PC-9 (cell line): ENCODE results near the gene NOS1AP. TPM values are rescaled to one million over a fixed set of nuclear protein-coding genes. Genes with fewer than 3 reads are reported as not detected.
"Not testable (repeated sequence)": the region's sequence is repeated elsewhere in the genome, so short reads cannot be mapped to it uniquely, and the experiment has no call there.

ENCODE experiments used
- BruUV-seq: library from RNA; stranded (reverse); fragments of 400-500 nt; replicated peaks from 2 replicates; lab custom pipeline; 2021; lab: Mats Ljungman, UMichigan
- CTCF ChIA-PET: fragments of 300-600 bp; sonication (Branson Sonifier 250); formaldehyde crosslinking; loops from one replicate; lab custom pipeline; 2022; ENCODE audit warnings: antibody characterized with exemption; lab: Charles Lee
- POLR2A ChIA-PET: fragments of 300-600 bp; sonication (Branson Sonifier 250); formaldehyde crosslinking; loops from one replicate; lab custom pipeline; 2022; ENCODE audit warnings: antibody characterized with exemption; ENCODE audit not compliant: unreplicated experiment; lab: Charles Lee
- DNase-seq, 2 experiments: peaks; one replicate each; pipeline versions ENCODE4 v3.0.0 to v3.0.0-alpha.2; 2015 to 2022; ENCODE audit warnings: mixed read lengths in 1 of 2
- H2AFZ ChIP-seq: fragments of 200-600 bp; sonication (generic); 2 replicates; pipeline ENCODE4 v1.8.1; 2017; ENCODE audit warnings: antibody characterized with exemption
- H3F3A ChIP-seq: fragments of 200-600 bp; sonication (generic); 2 replicates; pipeline ENCODE4 v1.8.1; 2017; ENCODE audit warnings: antibody characterized with exemption, mild to moderate bottlenecking, low read depth; ENCODE audit not compliant: insufficient read depth
- H3K27ac ChIP-seq: fragments of 200-600 bp; sonication (generic); 2 replicates; pipeline ENCODE4 v1.6.1; 2016; ENCODE audit warnings: mixed run types
- H3K27me3 ChIP-seq: fragments of 200-600 bp; sonication (generic); 2 replicates; pipeline ENCODE4 v1.6.1; 2016; ENCODE audit warnings: low read depth, mixed run types; ENCODE audit not compliant: insufficient read depth
- H3K36me3 ChIP-seq: fragments of 200-600 bp; sonication (generic); 2 replicates; pipeline ENCODE4 v1.6.1; 2016; ENCODE audit warnings: low read depth, mixed run types
- H3K4me1 ChIP-seq: fragments of 200-600 bp; sonication (generic); replicated peaks from 2 replicates; pipeline ENCODE4 v1.6.1; 2016; ENCODE audit warnings: mixed run types; ENCODE audit not compliant: insufficient read depth
- H3K4me2 ChIP-seq: fragments of 200-600 bp; sonication (generic); 2 replicates; pipeline ENCODE4 v1.6.1; 2017; ENCODE audit warnings: mixed run types
- H3K4me3 ChIP-seq: fragments of 200-600 bp; sonication (generic); 2 replicates; pipeline ENCODE4 v1.6.1; 2016; ENCODE audit warnings: mixed run types
- H3K79me2 ChIP-seq: fragments of 200-600 bp; sonication (generic); 2 replicates; pipeline ENCODE4 v1.6.1; 2017; ENCODE audit warnings: low read depth, mixed run types
- H3K9me2 ChIP-seq: fragments of 200-600 bp; sonication (generic); 2 replicates; pipeline ENCODE4 v1.8.1; 2017; ENCODE audit warnings: mild to moderate bottlenecking; ENCODE audit not compliant: insufficient read depth
- H3K9me3 ChIP-seq: fragments of 200-600 bp; sonication (generic); 2 replicates; pipeline ENCODE4 v1.8.1; 2016; ENCODE audit warnings: low read depth; ENCODE audit not compliant: insufficient read depth
- H4K20me1 ChIP-seq: fragments of 200-600 bp; sonication (generic); 2 replicates; pipeline ENCODE4 v1.8.1; 2017; ENCODE audit not compliant: insufficient read depth
- CTCF ChIP-seq: fragments of 200-600 bp; sonication (generic); conservative IDR thresholded peaks from 2 replicates; pipeline ENCODE4 v1.6.1; 2017; ENCODE audit warnings: mixed run types, antibody characterized with exemption, mild to moderate bottlenecking, moderate library complexity
- EZH2 ChIP-seq: fragments of 200-600 bp; sonication (generic); IDR thresholded peaks from 2 replicates; pipeline ENCODE4 v1.8.0; 2017; ENCODE audit warnings: antibody characterized with exemption, low read depth
- intact Hi-C: fragments of 100-400 bp; cut with micrococcal nuclease; formaldehyde crosslinking; loops from one replicate; pipeline ENCODE4 v1.10.0; 2022; ENCODE audit not compliant: unreplicated experiment
- total RNA-seq: library from RNA; stranded (reverse); gene quantifications from 2 replicates; pipeline ENCODE4 v1.2.3, GENCODE V29; 2021

Gene NOS1AP
- total RNA-seq, 1 experiment from 2014 or later, result 9.9 TPM

- peaks cover 35% of the 10 kb centered on the region for H3K36me3 ChIP-seq
- ChIA-PET POLR2A (no interaction called here), CTCF (no interaction called here)
- DNase-seq, result no peak
- H3K4me2 ChIP-seq, result peak overlapping the region; percentile 26
- intact Hi-C loops, result no loop called here
- peaks cover 35% of the 10 kb centered on the region for H3F3A ChIP-seq
- H3K4me1 ChIP-seq, result peaks cover 57% of the 10 kb centered on the region
- peaks cover 96% of the 10 kb centered on the region for H3K79me2 ChIP-seq
- no peaks in the 10 kb centered on the region for H3K9me2 ChIP-seq
- no peak for TF ChIP-seq CTCF
- no peak for TF ChIP-seq EZH2
- no peak overlapping the region for H2AFZ ChIP-seq
- H3K9me3 ChIP-seq, result 0 out of 2 replicates have a peak, but pooled peaks cover under 1% of the 10 kb centered on the region
- H4K20me1 ChIP-seq, result no peaks in the 10 kb centered on the region
- H3K27me3 ChIP-seq, result no peaks in the 10 kb centered on the region
- peak overlapping the region; percentile 64 for H3K27ac ChIP-seq
- H3K4me3 ChIP-seq, result no peak overlapping the region
- BruUV-seq, result no TSS peak
Measured at GRCh38 chr1:162080472-162081015, 11.1 kb downstream of the NOS1AP start.

- H3K9me2 ChIP-seq, result no peaks in the 10 kb centered on the region
- no TSS peak for BruUV-seq
- peaks cover 28% of the 10 kb centered on the region for H3F3A ChIP-seq
- H3K4me3 ChIP-seq, result no peak overlapping the region
- H2AFZ ChIP-seq, result no peak overlapping the region
- peak overlapping the region; percentile 64 for H3K27ac ChIP-seq
- DNase-seq, result peak; percentile 18 to 58
- intact Hi-C loops, result no loop called here
- no peaks in the 10 kb centered on the region for H3K9me3 ChIP-seq
- ChIA-PET POLR2A (interaction anchor here (0.6 kb wide), 3 partner anchors 39 to 326 kb away, joined by 3 to 4 read pairs (median 4); no protein-coding TSS in a partner anchor), CTCF (no interaction called here)
- peak overlapping the region; percentile 26 for H3K4me2 ChIP-seq
- H3K27me3 ChIP-seq, result no peaks in the 10 kb centered on the region
- TF ChIP-seq EZH2, result no peak
- peaks cover 33% of the 10 kb centered on the region for H3K36me3 ChIP-seq
- peaks cover 57% of the 10 kb centered on the region for H3K4me1 ChIP-seq
- H3K79me2 ChIP-seq, result peaks cover 96% of the 10 kb centered on the region
- no peaks in the 10 kb centered on the region for H4K20me1 ChIP-seq
Measured at GRCh38 chr1:162081316-162081715, 11.8 kb downstream of the NOS1AP start.

GRCh38 chr1:162082080-162082479 is 12.6 kb downstream of the NOS1AP start:
- H3K9me3 ChIP-seq, BruUV-seq, H3K4me3 ChIP-seq, intact Hi-C loops, H3K27me3 ChIP-seq, POLR2A ChIA-PET, DNase-seq, H2AFZ ChIP-seq, H4K20me1 ChIP-seq, CTCF ChIA-PET, H3K9me2 ChIP-seq, H3K4me2 ChIP-seq: not testable (repeated sequence)
- Histone ChIP-seq H3K79me2 (peaks cover 96% of the 10 kb centered on the region), H3K36me3 (peaks cover 33% of the 10 kb centered on the region), H3F3A (peaks cover 32% of the 10 kb centered on the region), H3K4me1 (peaks cover 57% of the 10 kb centered on the region), H3K27ac (peak overlapping the region; percentile 64)

- Histone ChIP-seq H3K9me3 (no peaks in the 10 kb centered on the region), H3K36me3 (peaks cover 33% of the 10 kb centered on the region), H2AFZ (no peak overlapping the region), H3K9me2 (no peaks in the 10 kb centered on the region), H3K27ac (no peak overlapping the region), H4K20me1 (no peaks in the 10 kb centered on the region), H3K4me3 (no peak overlapping the region), H3K4me2 (no peak overlapping the region), H3F3A (peaks cover 41% of the 10 kb centered on the region), H3K27me3 (no peaks in the 10 kb centered on the region), H3K79me2 (peaks cover 96% of the 10 kb centered on the region), H3K4me1 (peaks cover 62% of the 10 kb centered on the region)
- no TSS peak for BruUV-seq
- CTCF ChIA-PET, result no interaction called here
- POLR2A ChIA-PET, result interaction anchor here (0.5 kb wide), 1 partner anchor 18 kb away, joined by 3 read pairs; no protein-coding TSS in a partner anchor
- intact Hi-C loops, result no loop called here
- TF ChIP-seq EZH2 (no peak), CTCF (no peak)
- DNase-seq, result no peak
Measured at GRCh38 chr1:162083273-162083672, 13.8 kb downstream of the NOS1AP start.
